GM21723 (cell line): ENCODE results near the gene SEC14L5.

Experiments used
- ATAC-seq: cut with Tn5 transposase; IDR thresholded peaks from one replicate; pipeline ENCODE4 v1.9.1; 2021; ENCODE audit warnings: mild to moderate bottlenecking, moderate library complexity; ENCODE audit not compliant: unreplicated experiment

The SEC14L5 gene

DNA sequence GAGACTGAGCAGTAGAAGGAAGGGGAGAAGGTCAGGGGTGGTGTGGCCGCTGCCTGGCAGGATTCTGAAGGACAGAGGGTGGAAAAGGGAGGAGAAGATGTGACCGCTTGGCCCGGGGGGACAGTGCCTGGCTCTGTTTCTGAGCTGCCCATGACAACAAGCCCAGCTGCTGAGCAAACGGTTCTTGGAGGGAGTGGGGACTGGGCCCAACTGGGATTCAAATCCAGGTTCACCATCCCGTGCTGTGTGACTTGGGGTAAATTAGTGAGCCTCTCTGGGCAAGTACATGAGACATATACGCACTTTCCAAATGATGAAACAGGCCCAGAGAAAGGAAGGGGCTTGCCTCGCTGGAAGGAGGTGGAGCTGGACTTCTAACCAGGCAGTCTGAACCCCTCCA, 23.3 kb downstream of the SEC14L5 start:
- no peak for ATAC-seq

DNA sequence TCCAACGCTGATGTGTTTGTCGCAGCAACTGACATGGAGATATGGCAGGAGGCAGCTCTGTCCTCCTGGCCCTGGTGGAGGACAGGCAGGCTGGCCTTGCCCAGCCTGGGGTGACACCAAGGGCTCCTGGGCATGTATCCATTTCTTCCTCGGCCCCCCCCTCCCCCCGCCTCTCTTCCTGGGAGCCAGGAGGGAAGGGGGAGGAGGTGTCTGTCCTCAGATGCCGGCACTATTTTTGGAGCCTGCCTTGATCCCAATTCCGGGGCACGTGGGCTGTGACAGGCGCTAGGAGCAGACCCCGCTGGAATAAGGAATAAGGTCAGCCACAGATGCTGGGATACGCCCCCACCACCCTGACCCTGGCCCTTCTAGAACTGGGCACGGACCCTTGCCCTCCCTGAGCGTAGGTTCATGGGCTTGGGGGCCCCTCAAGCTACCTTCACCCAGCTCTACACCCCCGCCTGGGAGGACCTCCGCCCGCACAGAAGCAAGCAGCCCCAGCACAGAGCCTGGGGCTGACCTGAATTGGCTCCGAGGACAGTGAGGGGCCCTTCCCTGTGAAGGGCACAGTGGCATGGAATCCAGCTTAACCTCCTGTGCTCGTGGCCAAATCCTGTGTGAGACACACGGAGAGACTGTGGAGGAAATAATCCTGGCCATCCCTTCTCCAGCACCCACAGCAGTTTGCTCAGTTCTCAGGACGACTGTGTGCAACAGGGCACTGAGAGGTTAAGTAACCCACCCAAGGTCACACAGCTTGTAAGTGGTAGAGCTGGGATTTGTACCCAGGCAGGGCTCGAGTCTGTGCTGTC, 24.1 kb downstream of the SEC14L5 start:
- no peak for ATAC-seq

DNA sequence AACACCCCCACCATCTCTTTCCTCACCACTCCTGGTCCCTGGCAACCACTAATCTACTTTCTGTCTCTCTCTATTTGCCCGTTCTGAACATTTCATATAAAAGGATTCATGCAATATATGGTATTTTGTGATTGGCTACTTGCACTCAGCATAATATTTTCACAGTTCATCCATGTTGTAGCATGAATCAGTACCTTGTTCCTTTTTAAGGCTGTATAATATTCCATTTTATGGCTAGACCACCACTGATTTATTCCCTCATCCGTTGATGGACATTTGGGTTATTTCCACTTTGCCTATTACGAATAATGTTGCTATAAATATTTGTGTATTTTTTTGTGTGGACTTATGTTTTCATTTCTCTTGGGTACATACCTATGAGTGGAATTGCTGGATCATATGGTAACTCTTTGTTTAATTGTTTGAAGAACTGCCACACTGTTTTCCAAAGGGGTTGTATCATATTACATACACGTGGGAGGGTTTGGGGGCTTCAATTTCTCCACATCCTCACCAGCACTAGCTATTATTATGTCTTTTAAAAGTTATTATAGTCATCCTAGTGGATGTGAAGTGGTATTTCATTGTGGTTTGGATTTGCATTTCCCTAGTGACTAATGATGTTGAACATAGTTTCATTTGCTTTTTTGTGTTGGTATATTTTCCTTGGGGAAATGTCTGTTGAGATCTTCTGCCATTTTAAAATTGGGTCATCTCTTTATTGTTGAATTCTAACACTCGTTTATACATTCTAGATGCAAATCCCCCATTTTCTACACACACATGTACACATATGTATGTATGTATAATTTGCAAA, 26.3 kb downstream of the SEC14L5 start:
- ATAC-seq, result no peak

DNA sequence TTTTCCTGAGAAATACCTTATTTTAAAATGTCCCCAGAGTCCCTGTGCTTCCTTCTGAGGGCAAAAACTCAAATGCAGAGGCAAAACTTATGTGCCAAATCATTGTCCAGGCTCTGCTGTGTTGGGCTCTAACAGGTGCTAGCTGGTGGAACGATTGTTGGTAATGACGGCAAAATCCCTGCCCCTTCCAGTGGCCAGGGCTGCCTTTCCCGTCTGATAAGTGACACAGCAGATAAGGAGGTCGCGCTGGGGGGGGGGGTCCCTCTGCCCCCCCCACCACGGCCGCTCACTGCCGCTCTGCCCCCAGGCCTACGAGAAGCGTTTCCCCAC, 29.1 kb downstream of the SEC14L5 start:
- ATAC-seq, result no peak

DNA sequence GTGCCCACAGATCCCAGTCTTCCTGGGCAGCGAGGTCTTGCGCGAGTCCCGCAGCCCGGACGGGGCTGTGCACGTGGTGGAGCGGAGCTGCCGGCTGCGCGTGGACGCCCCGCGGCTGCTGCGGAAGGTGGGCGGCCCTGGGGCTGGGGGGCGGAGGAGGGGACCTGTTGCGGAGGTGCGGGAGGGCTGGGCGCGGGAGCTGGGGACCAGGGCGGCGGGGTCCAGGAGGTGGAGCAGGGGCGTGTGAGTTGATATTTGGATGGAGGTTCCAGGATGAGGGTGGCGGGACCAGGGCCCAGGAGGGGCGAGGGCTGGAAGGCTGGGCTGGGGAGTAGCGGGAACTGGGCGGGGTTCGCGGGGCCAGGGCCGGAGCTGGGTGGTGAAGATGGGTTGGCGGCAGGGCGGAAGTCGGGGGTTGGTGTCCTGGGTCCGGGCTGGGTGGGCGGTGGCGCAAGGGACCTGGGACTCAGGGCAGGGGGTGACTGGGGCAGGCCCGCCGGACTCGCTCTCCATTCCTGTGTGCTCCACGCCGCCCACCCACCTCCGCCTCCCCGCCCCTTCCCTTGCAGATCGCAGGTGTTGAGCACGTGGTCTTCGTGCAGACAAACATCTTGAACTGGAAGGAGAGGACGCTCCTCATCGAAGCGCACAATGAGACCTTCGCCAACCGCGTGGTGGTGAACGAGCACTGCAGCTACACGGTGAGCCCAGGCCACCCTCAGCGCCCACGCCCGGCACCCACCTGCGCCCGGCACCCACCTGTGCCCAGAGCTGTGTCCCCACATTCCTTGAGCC, 29.6 kb downstream of the SEC14L5 start:
- ATAC-seq, result no peak

DNA sequence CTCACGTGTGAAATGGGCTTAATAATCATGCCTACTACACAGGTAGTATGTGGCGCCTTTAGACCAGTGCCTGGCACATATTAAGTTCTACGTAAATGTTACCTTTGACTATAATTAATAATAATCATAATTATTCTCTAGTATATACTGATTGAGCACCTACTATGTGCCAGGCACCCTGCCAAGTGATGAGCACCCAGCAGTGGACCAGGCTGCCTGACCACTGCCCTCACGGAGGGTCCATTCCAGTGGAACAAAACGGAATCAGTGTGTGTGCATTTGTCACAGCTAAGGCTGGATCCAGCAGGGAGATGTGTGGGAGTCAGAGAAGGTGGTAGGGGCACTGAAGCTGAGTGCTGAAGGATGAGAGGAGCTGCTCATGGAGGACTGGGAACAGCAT, 30.5 kb downstream of the SEC14L5 start:
- ATAC-seq, result no peak

DNA sequence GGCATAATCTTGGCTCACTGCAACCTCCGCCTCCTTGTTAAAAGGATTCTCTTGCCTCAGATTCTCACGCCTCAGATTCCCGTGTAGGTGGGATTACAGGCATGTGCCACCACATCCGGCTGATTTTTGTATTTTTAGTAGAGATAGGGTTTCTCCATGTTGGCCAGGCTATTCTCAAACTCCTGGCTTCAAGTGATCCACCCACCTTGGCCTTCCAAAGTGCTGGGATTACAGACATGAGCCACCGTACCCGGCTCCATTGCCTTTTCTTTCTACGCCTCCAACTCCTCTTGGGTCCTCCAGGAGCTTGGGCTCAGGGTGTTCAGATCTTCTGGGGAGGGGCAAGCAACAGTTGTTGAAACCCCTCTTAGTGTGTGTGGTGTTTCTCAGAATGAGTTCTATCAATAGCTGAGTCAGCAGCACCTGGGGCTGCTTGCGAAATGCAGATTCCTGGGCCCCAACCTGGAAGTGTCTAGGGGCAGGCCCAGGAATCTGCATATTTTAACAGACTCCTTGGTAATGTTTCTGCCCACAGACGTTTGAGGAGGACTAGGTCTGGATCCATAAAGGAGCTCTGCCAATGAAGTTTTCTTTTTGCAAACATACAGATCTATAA, 31.4 kb downstream of the SEC14L5 start:
- no peak for ATAC-seq

DNA sequence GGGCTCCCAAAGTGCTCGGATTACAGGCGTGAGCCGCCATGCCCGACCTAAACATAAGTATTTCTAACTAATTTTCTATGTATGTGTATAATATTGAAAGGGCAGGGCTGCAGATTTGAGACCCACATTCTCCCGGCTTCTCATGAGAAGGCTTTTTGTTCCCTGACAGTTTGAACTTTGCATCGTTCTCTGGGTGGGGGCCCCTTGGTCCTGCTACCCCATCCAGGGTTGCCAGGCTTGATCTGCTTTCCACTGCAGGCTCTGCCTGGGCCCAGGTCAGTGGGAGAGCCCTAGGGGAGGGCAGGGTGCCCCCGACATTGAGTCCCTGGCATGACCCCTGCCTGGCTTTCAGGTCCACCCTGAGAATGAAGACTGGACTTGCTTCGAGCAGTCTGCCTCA, 32.3 kb downstream of the SEC14L5 start:
- no peak for ATAC-seq

DNA sequence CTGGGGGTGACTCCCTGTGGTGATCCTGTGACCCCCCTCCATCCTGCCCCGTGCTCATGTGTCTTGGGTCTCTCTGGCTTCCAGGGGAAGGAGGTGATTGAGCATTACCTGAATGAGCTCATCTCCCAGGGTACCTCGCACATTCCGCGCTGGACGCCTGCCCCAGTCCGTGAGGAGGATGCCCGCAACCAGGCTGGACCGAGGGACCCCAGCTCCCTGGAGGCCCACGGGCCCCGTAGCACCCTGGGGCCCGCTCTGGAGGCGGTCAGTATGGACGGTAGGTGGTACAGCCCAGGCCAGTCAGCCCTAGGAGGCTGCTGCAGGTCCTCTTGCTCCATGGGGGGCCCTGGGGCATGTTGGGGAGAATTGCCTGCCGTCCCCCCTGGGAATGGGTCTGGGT, 33.6 kb downstream of the SEC14L5 start:
- ATAC-seq, result no peak

DNA sequence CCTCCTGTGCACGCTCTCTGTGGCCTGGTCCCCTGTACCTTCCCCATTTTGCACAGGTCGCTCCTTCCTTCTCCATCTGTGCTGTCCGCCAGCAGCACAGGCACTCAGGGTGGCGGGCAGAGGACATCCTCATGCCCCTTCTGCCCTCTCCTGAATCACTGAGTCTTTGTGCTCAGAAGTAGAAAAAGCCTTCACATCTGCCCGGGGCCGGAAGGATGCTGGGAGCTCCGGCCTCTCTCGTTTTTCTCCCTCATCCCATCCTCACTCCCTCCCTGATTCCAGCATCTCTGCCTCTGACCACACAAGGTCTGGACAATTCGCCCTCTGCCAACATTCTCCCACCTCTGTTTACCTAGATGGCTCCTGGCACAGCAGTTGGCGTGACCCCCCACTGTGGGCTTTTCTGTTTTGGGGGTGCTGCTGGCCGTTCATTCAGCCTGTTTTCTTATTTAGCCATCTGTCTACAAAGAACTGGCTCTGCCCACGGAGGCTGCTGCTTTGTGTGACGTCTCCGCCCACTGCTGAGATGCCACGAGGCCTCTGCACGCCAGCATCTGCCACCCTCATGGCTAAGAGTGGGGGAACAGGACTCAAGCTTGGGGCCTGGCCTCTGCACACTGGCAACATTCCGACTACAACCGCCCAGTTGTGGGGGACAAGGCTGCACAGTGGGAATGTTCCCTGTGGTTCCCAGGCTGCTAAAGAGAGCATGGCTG, 36.7 kb downstream of the SEC14L5 start:
- ATAC-seq, result no peak

DNA sequence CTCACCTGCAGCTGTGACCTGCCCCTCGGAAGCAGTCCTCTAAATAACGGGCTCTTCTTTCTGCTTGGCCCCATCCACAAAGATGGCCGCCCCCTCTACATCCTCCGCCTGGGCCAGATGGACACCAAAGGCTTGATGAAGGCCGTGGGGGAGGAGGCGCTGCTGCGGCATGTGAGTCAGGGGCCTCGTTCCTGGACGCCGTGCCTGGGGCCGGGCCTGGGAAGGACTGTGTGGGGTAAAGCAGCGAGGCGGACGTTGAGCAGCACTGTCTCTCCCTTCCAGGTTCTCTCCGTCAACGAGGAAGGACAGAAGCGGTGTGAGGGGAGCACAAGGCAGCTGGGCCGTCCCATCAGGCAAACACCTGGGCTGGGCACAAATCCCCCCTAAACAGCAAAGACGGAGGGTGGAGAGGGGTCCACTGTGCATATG, 42.5 kb downstream of the SEC14L5 start:
- ATAC-seq, result no peak

DNA sequence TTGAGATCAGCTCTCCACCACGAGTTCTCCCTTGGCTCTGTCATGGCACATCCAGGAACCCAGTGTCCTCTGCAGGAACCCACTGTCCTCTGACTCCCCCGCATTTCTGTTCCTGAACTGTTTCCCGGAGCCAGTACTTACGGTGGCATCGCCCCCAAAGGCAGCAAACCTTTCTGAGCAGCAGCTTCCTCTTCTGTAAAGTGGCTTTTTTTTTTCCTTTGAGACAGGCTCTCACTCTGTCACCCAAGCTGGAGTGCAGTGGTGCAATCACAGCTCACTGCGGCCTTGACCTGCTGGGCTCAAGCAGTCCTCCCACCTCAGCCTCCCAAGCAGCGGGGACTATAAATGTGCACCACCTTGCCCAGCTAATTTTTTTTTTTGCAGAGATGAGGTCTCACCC, 43.4 kb downstream of the SEC14L5 start:
- ATAC-seq, result no peak

DNA sequence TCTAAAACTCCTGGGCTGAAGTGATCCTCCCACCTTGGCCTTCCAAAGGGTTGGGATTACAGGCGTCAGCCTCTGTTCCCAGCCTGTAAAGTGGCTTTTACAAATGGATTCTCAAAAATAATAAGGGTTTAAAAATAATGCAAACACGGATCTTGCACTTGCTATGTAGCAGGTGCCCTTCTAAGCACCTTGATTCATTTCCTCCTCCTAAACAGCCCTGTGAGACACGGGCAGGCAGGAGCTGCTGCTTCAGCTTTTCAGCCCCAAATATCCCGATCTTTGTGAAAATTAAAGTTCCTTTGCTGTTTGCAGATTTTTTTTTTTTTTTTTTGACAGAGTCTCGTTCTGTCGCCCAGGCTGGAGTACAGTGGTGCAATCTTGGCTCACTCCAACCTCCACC, 43.9 kb downstream of the SEC14L5 start:
- no peak for ATAC-seq

DNA sequence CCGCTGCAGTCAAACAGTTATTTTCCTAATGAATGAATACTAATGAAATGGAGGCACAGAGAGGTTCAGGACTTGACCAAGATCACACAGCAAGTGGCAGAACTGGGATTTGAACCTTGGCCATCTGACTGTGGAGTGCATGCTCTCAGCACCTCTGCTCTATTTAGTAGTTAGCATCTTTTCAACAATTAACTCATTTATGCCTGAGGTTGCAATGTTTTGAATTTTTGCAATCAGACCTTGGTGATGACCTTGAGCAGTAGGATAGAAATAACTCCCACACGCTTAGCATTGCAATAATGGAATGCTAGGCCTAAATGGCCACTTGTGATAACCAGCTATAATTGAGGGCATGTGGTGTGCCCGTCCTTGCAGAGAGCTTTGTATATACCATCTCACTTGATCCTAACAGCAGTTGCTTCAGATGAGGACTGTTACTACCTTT, 44.6 kb downstream of the SEC14L5 start:
- ATAC-seq, result no peak

DNA sequence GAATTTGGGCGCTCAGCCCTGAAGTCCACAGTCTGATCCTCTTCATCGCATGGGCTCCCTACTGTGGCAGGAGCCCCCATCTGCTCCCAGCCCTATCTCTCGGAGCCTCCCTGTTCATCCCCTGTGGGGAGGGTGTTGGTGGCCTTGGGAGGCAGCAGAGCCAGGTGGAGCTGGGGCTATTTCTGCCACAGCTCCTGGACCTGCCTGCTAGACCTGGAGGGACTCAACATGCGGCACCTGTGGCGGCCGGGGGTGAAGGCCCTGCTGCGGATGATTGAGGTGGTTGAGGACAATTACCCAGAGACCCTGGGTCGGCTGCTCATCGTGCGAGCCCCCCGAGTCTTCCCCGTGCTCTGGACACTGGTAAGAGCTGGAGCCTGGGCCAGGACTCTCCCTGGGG, 45.1 kb downstream of the SEC14L5 start:
- ATAC-seq, result no peak

DNA sequence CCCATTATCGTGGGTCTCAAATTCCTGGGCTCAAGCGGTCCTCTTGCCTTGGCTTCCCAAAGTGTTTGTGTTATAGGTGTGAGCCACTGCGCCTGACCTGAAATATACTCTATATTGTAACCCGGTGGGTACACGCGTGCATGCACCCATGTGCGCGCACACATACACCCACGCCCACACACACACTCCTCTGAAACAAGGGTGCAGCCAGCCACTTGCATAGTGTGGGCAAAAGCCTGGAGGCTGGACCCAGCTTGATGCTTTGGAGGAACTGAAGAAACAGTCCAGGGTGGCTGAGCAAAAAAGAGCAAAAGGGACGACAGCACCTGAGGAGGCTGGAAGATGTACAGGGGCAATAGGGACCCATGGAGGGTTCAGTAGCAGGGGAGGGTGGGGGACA, 45.7 kb downstream of the SEC14L5 start:
- ATAC-seq, result no peak

DNA sequence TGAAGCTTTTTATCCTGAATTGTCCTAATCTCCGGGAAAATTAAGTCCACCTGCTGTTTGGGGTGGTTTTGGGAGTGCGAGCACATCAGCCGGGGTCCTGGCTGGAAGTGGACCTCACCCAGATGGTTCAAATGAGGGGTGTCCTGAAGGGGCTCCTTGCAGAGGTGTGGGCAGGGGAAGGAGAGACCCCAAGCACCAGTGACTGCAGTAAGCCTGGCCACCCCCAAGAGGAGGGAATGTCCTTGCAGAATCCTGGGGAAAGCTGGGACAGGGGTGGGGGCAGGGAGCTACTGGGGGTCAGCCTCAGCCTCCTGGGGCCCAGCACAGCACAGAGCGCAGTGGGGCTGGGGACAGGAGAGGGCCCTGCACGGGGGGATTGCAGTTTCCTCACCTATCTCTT, 46.2 kb downstream of the SEC14L5 start:
- no peak for ATAC-seq

DNA sequence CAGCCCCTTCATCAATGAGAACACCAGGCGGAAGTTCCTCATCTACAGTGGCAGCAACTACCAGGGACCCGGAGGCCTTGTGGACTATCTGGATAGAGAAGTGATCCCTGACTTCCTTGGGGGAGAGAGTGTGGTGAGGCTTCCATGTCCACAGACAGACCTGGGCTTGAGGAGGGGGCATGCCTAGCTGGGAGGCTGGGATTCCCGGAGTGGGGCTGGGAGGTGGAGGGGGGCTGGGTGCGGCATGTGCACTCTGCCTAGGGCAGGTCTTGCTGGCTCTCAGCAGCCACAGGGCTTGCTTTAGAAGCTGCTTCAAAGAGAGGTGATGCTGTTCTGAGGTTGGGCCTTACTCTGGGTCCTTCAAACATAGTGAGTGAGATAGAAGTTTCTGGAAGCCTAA, 47.8 kb downstream of the SEC14L5 start:
- ATAC-seq, result no peak

DNA sequence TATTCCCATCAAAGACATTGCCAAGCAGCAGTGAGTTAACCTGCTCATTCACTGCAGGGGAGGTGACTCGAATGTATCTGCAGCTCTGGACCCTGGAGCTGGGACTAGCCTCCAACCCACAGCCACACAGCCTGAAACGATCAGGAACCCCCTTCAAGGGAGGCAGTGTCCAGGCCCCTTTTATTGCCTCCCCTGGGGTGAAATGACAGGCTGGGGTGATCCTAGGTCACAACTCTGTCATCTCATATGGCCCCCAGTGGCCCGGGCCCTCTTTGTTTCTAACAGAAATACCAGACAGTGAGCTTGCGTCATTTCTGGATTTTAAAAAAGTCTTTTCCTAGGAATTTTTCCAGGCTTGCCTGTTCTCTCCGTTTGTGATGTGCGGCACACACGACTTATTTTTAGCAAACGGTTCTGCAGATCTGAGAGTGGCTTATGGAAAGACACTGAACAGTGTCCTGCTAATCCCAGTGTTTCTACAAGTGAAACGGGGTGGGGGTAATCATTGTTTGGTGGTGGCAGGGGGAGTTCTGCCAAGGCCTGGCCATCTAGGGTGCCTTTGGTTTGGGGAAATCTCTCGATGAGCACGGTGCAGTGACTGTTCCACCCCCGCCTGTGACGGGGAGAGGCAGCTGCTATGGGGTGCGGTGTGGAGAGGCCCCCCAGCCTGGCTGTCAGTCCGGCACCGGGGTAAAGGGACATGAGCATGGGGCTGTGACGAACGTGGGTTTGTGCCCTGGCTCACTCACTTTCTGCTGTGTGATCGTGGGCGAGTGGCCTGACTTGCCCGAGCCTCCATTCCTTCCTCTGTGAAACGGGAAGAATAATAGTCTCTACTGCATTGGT, 48.4 kb downstream of the SEC14L5 start:
- ATAC-seq, result no peak

DNA sequence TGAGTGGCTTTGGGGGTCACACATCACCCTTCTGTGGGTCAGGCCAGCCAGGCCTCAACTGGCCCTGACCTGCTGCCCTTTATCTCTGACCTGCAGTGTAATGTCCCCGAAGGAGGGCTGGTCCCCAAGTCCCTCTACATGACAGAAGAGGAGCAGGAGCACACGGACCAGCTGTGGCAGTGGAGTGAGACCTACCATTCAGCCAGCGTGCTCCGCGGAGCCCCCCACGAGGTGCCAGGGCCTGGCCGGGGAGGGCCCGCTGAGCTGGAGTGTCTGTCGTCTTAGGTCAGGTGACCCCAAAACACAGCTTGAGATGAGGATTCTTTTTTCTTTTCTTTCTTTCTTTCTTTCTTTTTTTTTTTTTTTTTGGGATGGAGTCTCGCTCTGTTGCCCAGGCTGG, 49.1 kb downstream of the SEC14L5 start:
- no peak for ATAC-seq
